ENCODE measurements around the gene LMAN2L. TPM values are rescaled to one million over a fixed set of nuclear protein-coding genes. Genes with fewer than 3 reads are reported as not detected.

The LMAN2L gene
- polyA plus RNA-seq, 3 donors = 7.9 to 22.4 (median 16.6) TPM

DNA sequence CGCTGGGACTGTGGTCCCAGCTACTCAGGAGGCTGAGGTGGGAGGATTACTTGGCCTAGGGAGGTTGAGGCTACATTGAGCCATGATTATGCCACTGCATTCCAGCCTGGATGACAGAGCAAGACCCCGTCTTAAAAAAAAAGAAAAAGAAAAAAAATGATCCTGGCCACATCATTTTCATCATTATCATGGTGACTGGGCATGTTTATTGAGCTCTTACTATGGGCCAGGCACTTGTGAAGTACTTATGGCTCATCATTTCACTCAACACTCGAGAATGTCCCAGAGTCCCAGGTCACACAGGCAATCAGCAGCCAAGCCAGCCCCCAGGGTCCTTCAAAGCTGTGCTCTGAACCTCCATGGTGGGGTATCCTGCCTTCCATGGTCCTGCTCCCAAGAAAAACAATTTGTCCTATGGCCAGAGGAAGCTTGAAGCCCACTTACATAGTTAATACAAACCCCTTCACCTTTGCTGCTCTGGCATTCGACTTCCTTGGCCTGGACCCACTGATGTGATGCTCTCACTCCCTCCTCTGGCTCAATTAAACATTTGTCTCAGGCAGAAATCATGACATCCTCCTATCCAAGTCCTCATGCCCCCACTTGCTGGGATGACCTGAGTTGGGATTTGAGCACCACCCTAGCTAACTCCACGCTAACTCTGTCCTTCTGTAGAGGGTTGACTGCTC is 17.1 kb upstream of the LMAN2L start:
- WGBS (ENCODE audit: insufficient coverage) = 85% methylated on average over 3 of the region's 5 CpGs
- Mint-ChIP-seq H3K4me3 (no peak overlapping the region), H3K27me3 (ENCODE audit: low read depth in 3 of 3) (peaks cover 4 to 5% (median 5%) of the 10 kb centered on the region in 3 donors), H3K9me3 (no peaks in the 10 kb centered on the region), H3K4me1 (peaks cover 17% of the 10 kb centered on the region), H3K27ac (no peak overlapping the region), H3K36me3 (no peaks in the 10 kb centered on the region)
- no peak overlapping the region for H2AFZ ChIP-seq (ENCODE audit: insufficient read depth, low read depth, low read length, poor library complexity, severe bottlenecking)
- peaks cover 17% of the 10 kb centered on the region in 2 donors for H3K4me1 ChIP-seq (ENCODE audit: control insufficient read depth in 1 of 2, insufficient read depth in 2 of 2, low read length in 2 of 2)
- no peak for DNase-seq
- H3K9me3 ChIP-seq (replicated peaks in 1 of 2; ENCODE audit: control insufficient read depth in 1 of 2, insufficient read depth in 1 of 2, low read length in 2 of 2) = no peaks in the 10 kb centered on the region
- H3K79me2 ChIP-seq (ENCODE audit: insufficient read depth, low read length) = peaks cover 5% of the 10 kb centered on the region
- H3K9ac ChIP-seq (ENCODE audit: insufficient read depth, low read length, poor library complexity, severe bottlenecking) = no peak overlapping the region
- H4K20me1 ChIP-seq (ENCODE audit: insufficient read depth, low read length) = peaks cover 6% of the 10 kb centered on the region
- H3K36me3 ChIP-seq (replicated peaks in 1 of 2; ENCODE audit: control insufficient read depth in 1 of 2, insufficient read depth in 2 of 2, low read length in 2 of 2) = no peaks in the 10 kb centered on the region
- H3K27me3 ChIP-seq (ENCODE audit: control insufficient read depth in 2 of 2, insufficient read depth in 2 of 2, low read length in 2 of 2) = no peaks in the 10 kb centered on the region
- intact Hi-C loops (cut with micrococcal nuclease) = no loop called here
- no peak overlapping the region for H3K4me3 ChIP-seq (replicated peaks in 1 of 3; ENCODE audit: low read depth in 2 of 3, low read length in 3 of 3)
- H3K27ac ChIP-seq (ENCODE audit: low read depth in 1 of 2, low read length in 2 of 2) = no peak overlapping the region
- TF ChIP-seq, protein P1, sequence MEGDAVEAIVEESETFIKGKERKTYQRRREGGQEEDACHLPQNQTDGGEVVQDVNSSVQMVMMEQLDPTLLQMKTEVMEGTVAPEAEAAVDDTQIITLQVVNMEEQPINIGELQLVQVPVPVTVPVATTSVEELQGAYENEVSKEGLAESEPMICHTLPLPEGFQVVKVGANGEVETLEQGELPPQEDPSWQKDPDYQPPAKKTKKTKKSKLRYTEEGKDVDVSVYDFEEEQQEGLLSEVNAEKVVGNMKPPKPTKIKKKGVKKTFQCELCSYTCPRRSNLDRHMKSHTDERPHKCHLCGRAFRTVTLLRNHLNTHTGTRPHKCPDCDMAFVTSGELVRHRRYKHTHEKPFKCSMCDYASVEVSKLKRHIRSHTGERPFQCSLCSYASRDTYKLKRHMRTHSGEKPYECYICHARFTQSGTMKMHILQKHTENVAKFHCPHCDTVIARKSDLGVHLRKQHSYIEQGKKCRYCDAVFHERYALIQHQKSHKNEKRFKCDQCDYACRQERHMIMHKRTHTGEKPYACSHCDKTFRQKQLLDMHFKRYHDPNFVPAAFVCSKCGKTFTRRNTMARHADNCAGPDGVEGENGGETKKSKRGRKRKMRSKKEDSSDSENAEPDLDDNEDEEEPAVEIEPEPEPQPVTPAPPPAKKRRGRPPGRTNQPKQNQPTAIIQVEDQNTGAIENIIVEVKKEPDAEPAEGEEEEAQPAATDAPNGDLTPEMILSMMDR (IDR thresholded peaks at IDR 0.05) = no peak
- no peak overlapping the region for H3K4me2 ChIP-seq (replicated peaks; ENCODE audit: extremely low read depth, low read length, poor library complexity, severe bottlenecking)

DNA sequence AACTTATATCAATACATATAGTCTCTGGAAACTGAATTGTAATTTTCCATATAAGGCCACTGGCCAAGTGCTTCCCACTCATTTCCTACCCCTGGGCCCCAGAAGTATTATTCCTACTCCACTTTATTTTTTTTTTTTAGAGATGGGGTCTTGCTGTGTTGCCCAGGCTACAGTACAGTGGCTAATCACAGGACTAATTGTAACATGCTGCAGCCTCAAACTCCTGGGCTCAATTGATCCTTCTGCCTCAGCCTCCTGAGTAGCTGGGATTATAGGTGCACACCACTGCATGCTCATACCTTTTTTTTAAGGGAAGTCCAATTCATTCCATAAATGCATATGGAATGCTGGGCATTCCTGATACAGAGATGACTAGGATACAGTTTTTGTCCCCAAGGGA is 14.5 kb upstream of the LMAN2L start:
- Histone ChIP-seq H3K36me3 (replicated peaks in 1 of 2; ENCODE audit: control insufficient read depth in 1 of 2, insufficient read depth in 2 of 2, low read length in 2 of 2) (no peaks in the 10 kb centered on the region), H3K27ac (ENCODE audit: low read depth in 1 of 2, low read length in 2 of 2) (no peak overlapping the region), H3K79me2 (ENCODE audit: insufficient read depth, low read length) (no peaks in the 10 kb centered on the region), H2AFZ (ENCODE audit: insufficient read depth, low read depth, low read length, poor library complexity, severe bottlenecking) (no peak overlapping the region), H4K20me1 (ENCODE audit: insufficient read depth, low read length) (no peaks in the 10 kb centered on the region), H3K9me3 (replicated peaks in 1 of 2; ENCODE audit: control insufficient read depth in 1 of 2, insufficient read depth in 1 of 2, low read length in 2 of 2) (no peaks in the 10 kb centered on the region), H3K4me3 (replicated peaks in 1 of 3; ENCODE audit: low read depth in 2 of 3, low read length in 3 of 3) (no peak overlapping the region), H3K27me3 (ENCODE audit: control insufficient read depth in 2 of 2, insufficient read depth in 2 of 2, low read length in 2 of 2) (no peaks in the 10 kb centered on the region), H3K4me2 (replicated peaks; ENCODE audit: extremely low read depth, low read length, poor library complexity, severe bottlenecking) (no peak overlapping the region), H3K9ac (ENCODE audit: insufficient read depth, low read length, poor library complexity, severe bottlenecking) (no peak overlapping the region), H3K4me1 (ENCODE audit: control insufficient read depth in 1 of 2, insufficient read depth in 2 of 2, low read length in 2 of 2) (no peaks in the 10 kb centered on the region)
- intact Hi-C loops (cut with micrococcal nuclease) = no loop called here
- DNase-seq = no peak
- no peak overlapping the region for H3K4me3 Mint-ChIP-seq
- H3K4me1 Mint-ChIP-seq = no peaks in the 10 kb centered on the region
- H3K9me3 Mint-ChIP-seq = no peaks in the 10 kb centered on the region
- TF ChIP-seq, protein P1 (IDR thresholded peaks at IDR 0.05) = no peak
- no peaks in the 10 kb centered on the region for H3K36me3 Mint-ChIP-seq
- H3K27me3 Mint-ChIP-seq (ENCODE audit: low read depth in 3 of 3) = peaks cover 2 to 6% (median 4%) of the 10 kb centered on the region in 3 donors
- no peak overlapping the region for H3K27ac Mint-ChIP-seq

Data from CD14-positive monocyte (primary cell).